Activated CD8-positive, alpha-beta memory T cell treated with anti-CD3 and anti-CD28 coated beads, Interleukin-2, amount 50 U/mL, for 1 hour (primary cell): ENCODE results near the gene IRF9.
"Not testable (repeated sequence)": the region's sequence is repeated elsewhere in the genome, so short reads cannot be mapped to it uniquely, and the experiment has no call there.

Experiments used
- DNase-seq: peaks from one replicate; pipeline ENCODE4 v3.0.0-alpha.2; 2020; ENCODE audit errors: extremely low read depth

The IRF9 gene

GRCh38 chr14:24194873-24195185 is 33.8 kb downstream of the IRF9 start:
- DNase-seq, result no peak

DNA sequence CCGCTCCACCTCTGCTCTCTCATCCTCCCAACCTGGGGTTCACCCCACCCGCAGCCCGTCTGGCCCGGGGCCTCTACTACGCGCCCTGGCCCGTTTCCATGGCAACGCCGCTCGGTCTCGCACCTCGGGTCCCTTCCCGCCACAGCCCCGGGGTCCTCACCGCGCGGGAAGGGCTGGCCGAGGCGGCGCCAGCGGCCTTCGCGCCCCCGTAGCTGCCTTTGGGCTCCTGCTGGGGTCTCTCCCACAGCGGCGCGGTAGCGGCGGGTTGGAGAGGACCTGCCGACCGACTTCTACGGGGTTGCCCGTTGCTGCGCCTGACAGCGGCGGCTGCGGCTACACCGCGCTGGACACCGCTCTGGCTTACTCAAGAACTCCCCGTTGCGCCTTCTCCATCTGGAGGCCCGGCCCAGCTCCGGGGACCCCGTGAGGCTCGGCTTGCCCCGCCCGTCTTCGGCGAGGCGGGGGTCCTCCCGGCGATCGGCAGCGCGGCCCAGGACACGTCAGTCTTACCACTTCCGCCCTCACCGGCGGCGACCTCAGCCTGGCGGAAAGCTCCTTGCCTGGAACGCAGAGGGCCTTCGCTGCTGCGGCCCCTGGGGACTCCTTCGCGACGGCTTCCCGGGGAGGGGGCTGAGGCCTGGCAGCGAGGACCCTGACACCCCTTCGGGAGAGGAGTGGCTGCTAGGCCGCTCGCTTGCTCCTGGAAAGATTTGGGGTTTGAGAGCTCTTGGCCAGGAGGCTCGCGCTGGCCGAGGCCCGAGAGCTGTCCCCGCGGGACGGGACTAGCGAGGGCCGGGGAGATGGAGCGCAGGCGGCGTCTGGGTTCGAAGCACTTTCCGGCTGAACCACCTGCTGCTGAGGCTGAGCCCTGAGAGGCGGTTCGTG is 34.4 kb downstream of the IRF9 start, which contains the start of gene TM9SF1:
TSS of gene TM9SF1 (minus strand) at position 256 of the 885 bp plus-strand sequence. CDS start 422 bp downstream, outside the sequence.
- peak; percentile 82 for DNase-seq

GRCh38 chr14:24196071-24197055 is 35.3 kb downstream of the IRF9 start:
- DNase-seq, result no peak

DNA sequence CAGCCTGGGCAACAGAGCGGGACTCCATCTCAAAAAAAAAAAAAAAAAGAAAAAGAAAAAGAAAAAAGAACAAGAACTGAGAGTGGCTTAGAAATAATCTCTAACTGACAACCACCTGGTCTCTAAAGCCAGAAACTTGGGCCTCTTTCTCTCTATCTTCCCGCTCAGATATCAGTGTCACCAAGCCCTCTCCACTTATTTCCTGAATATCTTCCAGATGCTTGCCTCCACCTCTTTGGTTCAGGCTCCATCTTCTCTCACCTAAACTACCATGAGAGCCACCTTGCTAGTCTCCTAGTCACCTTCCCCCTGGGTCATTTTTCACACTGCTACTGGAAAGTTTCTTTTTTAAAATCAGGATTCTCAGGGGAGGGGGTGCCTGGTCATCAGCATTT is 36.0 kb downstream of the IRF9 start:
- DNase-seq, result no peak

DNA sequence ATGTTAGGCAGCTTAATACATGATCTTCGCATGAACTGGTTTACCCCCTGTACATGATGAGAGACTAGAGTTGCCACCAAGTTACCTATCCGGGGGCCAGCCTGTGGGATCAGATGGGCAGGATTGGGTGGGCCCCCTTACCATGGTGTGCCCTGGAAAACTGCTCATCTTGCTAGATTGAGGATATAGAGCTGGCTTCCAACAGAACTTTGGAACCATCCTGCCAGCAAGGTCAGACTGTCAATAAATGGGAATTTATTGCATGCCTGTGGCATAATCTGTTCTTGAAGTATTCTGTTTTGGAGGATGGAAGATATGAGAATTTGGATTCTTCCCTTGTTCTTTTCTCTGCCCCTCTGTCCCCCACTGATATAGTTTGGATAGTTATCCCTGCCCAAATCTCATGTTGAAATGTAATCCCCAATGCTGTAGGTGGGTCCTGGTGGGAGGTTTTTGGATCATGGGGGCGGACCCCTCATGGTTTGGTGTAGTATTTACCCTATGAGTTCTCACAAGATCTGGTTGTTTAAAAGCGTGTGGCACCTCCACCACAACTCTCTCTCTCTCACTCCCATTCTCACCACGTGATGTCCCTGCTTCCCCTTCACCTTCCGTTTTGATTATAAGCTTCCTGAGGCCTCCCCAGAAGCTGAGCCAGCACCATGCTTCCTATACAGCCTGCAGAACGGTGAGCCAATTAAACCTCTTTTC is 37.9 kb downstream of the IRF9 start:
- no peak for DNase-seq

- not testable (repeated sequence) for DNase-seq
Measured at GRCh38 chr14:24202538-24202937, 41.5 kb downstream of the IRF9 start.

GRCh38 chr14:24203249-24203886 is 42.3 kb downstream of the IRF9 start:
- DNase-seq, result not testable (repeated sequence)

GRCh38 chr14:24204163-24205146 is 43.4 kb downstream of the IRF9 start:
- no peak for DNase-seq

DNA sequence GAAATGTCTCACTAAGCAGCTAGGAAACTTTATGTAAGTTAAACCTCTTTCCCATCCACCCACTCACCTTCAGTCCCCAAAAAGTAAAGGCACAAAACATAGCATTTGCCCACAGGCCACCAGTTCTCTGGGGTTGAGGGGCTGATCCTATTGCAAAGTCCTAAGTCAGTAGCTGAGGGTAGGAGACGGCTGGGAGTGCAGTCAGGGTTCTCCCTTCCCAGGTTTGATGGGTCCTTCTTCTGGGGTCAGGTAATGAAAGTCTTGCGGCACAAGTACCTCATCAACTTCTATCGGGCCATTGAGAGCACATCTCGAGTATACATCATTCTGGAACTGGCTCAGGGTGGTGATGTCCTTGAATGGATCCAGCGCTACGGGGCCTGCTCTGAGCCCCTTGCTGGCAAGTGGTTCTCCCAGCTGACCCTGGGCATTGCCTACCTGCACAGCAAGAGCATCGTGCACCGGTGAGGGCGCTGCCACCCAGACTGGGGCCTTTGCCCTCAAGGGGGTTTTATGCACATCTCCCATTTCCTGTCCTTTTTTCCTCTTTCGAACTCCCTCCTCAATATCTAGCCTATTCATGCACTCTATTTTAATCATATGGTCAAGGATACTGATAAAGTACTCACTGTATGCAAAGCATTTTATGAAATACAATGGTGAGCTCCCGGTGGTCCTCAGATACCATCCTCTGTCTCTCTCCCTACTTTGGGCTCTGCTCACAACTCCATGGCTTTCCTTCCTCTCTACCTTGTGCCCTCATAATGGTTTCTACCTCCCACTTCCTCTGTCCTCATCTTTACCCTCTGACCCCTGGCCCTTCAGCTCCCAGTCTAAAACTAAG is 45.4 kb downstream of the IRF9 start:
- DNase-seq, result no peak

- DNase-seq, result no peak
Measured at GRCh38 chr14:24207104-24207551, 46.1 kb downstream of the IRF9 start.

DNA sequence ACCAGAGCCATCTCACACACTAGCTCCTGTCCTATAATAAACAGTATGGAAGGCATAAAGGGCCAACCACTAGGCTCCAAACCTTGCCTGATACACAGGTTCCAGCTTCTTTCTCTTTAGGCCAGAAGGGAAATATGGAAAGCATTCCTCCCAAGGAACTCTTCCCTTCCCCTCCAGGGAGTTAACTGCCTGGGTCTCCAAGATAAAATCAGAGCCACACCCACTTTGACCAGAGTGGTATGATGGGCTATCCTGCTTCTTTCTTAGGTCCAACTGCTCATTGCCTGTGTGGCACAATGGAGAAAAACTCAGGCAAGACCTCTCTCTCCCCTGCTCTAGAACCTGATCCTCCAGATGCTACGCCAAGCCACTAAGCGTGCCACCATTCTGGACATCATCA is 46.6 kb downstream of the IRF9 start:
- no peak for DNase-seq

DNA sequence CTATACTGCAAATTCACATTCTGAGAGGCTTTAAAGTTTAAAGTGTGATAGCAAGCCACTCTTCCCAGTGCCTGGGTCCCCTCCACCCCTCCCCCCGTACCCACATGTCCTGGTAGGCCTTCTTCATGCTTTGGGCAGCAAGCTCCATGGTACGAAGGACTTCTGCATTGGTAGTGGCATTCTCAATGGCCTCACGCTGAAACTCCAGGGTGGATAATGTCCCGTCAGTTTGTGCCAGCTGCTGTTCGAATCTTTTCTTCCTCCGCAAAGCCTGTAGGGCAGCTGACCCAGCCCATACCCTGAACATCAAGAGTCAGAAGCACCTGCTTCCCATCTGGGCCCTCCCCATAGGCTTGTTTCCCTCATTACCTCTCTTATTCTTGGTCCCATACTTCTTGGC is 50.2 kb downstream of the IRF9 start:
- DNase-seq, result no peak

- peak; percentile 97 for DNase-seq
Measured at GRCh38 chr14:24212924-24213865, 52.1 kb downstream of the IRF9 start, which contains the start of gene CHMP4A. CHMP4A (minus strand) TSS chr14:24213488; CDS start chr14:24213439, 49 bp downstream.

GRCh38 chr14:24213866-24214662 is 53.0 kb downstream of the IRF9 start:
- no peak for DNase-seq

DNA sequence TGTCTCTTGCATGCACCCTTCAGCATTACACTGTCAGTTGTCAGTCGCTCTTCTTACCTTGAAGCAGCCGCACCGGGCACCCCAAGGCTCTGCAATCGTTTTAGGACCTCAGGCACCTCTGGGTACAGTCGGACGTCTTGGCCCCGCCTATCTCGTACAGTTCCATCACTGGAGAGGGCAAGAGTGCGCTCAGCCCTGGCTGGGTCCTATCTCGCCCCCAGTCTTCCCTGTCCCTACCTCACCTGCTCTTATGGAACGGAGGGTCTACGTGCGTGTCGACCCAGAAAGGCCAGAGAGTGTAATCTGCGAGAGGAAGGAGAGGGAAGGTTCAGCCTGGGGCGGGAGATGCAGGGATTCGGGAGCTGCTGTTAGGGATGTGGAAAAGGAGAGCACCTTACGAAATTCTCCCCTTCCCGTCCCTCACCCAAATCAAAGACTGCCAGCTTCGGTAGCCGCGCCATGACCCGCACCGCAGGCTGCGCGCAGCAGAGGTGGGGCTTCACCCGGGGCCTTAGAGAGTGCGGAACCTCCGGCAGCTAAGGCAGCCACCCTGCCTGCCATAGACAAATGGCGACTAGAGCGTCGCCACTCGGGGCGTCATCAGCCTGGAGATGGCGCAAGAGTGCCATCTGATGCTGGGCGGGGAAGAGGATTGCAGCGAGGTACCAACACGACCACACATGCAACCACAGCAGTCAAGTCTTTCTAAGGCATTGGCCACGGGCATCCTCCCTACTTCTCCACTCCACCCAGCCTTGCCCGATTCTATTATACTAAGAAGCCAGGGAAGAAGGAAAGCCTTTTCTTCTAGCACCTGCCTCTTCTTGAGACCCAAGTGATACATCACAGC is 54.7 kb downstream of the IRF9 start, which contains the start of gene MDP1:
TSS of gene MDP1 (minus strand) at position 572 of the 850 bp plus-strand sequence. CDS start at position 461, 111 bp downstream.
- peak; percentile 61 for DNase-seq
